Myocyte (in vitro differentiated cells): ENCODE measurements around the gene PARS2. TPM values are rescaled to one million over a fixed set of nuclear protein-coding genes. Genes with fewer than 3 reads are reported as not detected.

Source experiments
- DNase-seq: peaks from one replicate; pipeline ENCODE4 v3.0.0-alpha.2; 2012; ENCODE audit warnings: low read depth
- total RNA-seq: library from RNA; depleted of rRNA; stranded (reverse); fragments of >200 nt; gene quantifications from 2 replicates; pipeline ENCODE4 v1.2.3, GENCODE V29; 2014

PARS2 gene
- total RNA-seq, 1 donor from 2014 or later: 7.2 TPM

DNA sequence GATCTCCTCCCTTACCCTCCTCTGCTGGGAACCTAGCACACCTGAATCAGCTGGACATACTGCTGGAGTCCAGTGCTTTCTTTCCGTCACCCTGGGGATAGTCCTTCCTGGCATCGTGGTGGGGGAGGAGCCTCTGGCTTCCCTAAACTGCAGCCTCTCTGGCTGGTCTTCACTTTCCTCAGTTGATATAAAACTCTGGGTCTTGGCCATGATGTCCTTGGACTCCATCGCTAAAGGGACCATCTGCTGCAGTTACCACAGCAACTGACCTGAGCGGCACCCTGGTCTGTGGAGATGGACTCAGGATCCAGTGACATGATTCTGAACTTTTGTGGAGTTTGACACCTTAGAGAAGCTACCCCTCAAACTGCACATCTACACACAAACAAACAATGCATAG is 22.8 kb downstream of the PARS2 start:
- DNase-seq: no peak

DNA sequence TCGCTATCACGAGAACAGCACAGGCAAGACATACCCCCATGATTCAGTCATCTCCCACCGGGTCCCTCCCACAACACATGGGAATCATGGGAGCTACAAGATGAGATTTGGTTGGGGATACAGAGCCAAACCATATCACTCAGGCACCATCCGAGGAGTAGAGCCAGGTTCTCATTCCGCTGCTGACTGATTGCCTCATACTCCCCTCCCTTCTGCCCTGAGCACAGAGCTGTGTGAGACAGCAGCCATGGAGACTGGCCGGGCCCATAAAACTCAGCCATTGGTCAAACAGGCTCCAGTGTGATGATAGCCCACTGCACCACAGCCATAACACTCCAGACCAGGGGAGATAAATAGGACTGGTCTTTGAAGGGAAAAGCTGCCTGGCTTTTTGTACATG is 26.1 kb downstream of the PARS2 start:
- no peak for DNase-seq

DNA sequence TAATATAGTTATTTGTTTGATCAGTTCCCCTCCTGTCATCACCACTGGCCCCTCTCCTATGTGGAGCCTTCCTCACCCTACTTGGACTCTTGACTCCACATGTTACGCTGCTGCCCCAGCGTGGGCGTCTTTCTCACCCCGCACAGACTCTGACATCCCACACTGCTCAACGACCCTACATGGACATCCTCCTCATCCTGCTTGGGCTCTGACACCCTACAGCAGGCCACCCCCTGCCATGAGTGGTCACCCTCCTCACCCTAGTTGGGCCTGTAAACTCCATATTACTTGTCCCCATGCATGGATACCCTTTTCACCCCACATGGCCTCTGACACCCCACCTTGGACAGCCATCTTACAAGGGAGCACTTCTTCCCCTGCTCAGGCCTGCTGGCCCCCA is 27.6 kb downstream of the PARS2 start:
- no peak for DNase-seq

DNA sequence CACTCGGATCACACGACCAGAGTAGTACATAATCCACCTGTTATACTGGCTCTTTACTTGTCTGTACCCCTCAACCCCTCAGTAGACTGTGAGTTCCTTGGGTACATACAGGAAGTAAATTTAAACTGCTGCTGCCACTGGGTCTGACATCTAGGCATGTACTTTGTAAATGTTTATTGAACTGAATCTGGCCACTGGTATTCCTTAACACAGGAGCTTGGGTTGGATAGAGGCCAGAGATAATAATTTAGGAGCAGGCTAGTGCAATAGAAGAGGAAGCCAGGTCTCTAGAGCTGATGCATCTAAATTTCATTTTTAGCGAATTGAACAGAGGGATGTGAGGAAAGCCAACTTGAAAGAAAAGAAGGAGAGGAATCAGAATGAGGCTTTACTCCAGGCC is 36.3 kb downstream of the PARS2 start:
- no peak for DNase-seq

DNA sequence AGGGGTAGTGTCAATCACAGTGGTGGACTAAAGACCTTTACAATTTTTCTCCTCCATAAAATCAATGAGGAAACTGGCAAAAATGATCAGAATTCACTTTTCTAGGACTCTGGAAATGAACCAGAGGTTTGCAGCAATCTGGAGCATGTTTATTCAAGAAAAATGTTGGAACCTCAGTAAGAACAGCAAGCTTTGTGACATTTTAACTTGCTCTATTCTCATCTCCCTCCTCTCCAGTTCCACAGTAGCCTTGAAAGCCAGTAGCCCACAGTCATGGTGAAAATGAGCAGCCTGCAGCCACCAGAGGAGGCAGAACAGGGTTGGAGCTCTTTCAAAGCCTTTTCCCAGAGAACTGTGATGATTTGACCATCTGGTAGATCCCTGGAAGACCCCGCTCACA is 39.6 kb downstream of the PARS2 start:
- DNase-seq: no peak

DNA sequence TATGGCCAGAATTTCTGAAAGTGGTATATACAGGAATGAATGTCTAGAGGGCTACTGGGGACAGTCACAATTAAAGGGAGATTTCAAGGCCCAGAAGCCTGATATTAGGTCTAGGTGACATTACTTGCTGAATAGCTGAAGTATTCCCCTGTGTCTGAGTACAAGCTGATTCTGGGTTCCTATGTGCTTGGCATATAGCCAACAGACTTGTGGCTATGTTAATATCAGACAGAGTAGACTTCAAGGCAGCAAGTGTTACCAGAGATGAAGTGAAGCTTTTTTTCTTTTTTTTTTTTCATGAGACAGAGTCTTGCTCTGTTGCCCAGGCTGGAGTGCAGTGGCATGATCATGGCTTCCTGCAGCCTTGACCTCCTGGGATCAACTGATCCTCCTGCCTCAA is 40.3 kb downstream of the PARS2 start:
- no peak for DNase-seq

DNA sequence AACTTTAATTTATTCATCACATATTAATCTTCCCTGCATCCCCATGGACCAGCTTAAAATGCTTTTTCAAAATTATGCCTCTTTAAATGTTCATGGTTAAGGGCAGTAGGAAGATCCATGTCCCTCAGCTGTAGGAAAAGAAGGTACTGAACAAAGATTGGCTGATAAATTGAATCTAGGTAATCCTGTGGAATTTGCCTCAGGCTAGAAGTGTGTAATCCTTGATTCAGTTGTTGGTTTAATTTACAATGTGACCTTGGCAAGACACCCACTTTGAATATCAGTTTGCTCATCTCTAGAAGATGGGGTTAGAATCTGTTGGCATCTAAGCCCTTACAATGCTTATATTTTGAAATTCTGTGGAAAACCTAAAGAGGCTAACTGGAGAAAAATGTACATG is 42.6 kb downstream of the PARS2 start:
- no peak for DNase-seq

DNA sequence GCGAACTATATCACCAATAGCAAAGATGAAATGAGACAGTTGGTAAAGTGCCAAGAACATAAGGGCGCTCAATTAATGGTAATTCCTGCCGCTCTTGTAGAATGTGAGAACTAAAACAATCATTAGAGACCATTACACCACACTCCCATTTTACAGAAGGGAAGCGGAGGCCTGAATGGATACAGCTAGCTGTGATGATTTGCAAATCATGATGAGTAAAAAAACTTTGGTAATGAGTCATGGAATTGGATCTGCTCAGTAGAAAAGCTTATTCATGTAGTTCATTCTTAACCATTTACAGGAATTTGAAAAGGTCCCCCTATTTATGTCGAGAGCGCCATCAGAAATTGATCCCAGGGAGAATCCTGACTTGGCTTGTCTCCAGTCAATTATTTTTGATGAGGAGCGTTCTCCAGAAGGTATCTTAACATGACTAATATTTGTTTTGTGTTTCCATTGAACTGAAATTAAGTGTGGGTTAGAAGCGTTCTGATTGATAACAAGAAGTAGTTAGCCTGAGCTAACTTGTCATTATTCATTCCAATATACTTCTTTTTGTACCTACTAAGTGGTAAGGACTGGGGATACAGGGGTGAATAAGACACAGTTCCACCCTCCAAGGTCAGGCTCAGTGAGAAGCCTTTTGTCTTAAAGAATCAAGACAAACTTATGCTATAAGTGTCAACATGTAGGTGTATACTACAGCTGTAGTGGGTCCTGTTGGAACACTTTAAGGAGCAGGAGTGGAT is 47.9 kb downstream of the PARS2 start:
- no peak for DNase-seq

DNA sequence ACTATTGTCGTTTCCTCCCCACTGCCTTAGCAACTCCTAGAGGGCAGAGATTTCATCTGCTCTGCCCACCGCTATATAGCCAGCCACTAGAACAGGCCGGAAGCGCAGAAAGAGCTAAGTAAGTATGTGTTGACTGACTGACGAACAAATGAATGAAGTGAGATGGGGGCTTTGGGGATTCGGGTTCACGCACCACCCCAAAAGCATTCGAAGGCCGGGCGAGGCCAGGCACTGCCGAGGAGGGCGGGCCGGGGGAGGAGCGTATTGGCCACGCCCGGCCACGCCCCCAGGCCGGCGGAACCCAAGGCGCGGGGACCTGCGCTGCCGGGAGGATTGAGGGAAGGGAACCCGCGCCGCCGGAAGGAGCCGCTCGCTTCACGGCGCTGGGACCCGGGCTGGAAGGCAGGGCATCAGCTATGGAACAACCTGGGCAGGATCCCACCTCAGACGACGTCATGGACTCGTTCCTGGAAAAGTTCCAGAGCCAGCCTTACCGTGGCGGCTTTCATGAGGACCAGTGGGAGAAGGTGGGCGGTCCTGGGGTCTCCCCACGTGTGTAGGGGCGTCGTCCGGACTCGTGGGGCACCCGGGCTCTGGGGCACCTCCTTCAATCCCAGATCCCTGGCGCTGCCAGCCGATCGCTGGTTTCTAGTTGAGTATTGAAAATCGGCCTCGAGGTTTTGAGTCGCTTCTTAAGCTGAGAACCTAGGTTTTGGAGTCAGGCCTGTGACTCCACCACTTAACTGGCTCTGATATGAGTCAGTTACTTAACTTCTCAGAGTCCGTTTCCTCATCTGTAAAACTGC is 48.6 kb downstream of the PARS2 start, which contains the start of gene TTC4:
Gene TTC4, plus strand, starts transcription at position 369 of the 806 bp plus-strand sequence. Its CDS starts 48 bp downstream, at position 417.
- peak; percentile 86 for DNase-seq

DNA sequence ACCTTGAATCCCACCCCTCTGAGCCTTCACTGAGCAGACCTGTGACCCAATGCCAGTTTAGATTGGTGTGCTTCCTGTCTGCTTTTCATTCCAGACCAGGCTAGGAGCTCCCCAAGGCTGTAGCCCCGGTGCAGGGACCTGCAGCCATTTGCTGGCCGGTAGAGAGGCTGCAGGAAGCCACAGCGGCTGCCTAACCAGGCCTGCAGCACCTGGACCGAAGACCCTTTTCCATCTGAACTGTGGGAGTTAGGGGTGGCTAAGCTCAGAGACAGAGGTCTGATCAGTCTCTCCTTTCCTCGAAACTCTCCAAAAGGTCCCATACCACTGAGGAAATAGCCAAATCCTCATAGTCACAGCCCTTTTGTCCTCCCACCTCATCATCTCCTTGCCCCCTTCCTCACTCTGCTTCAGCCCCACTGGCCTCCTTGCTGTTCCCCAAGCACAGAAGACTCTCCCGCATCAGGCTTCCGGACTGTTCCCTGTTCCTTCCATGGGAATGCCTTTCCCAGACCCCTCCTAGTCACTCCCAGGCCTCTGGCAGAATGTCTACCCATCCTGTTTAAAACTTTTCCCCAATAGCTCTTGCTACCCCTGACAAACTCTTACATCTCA is 49.3 kb downstream of the PARS2 start:
- no peak for DNase-seq

DNA sequence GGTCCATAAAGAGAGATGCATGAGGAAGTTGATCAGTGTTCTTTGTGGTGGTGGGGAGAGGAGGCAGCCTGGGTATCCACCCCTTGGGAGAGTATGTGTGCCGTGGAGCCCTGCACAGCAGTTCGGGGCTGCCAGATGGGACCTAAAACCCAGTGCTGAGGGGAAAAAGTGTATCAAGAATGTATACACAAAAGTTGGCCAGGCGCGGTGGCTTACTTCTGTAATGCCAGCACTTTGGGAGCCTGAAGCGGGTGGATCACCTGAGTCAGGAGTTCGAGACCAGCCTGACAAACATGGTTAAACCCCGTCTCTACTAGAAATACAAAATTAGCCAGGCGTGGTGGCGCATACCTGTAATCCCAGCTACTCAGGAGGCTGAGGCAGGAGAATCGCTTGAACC is 52.8 kb downstream of the PARS2 start:
- no peak for DNase-seq

DNA sequence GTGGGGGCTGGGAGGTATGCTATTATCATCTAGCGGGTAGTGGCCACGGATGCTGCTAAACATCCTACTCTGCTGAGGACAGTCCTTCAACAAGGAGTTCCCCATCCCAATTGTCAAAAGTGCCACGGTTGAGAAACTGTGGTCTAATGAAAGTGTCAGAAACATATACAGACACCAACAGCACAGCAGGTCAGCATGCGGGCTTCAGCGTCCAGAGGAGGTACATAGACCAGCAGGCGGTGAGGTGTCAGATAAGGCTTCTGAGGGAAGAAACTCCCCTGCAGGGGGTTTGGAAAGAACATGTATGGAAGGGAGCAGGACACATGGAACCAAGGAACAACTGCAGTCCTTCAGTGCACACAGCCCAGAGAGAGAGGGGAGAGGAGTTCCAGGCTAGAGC is 53.5 kb downstream of the PARS2 start:
- DNase-seq: no peak

DNA sequence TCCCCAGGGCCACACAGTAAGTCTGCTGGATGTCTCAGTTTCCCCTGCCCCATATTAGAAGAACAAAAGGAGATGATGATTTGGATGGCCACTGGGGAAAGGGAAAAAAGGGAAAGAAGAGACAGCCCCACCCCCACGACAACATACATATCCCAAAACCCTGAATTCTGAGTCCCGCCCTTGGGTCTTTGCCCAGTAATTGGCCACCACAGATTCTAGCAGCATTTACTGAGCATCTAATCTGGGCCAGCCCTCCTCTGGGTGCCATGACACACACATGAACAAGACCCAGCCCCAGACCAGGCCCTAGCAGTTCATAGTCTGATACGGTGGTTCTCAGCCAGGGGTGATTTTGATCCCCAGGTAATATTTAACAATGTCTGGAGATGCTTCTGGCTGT is 53.9 kb downstream of the PARS2 start:
- no peak for DNase-seq

DNA sequence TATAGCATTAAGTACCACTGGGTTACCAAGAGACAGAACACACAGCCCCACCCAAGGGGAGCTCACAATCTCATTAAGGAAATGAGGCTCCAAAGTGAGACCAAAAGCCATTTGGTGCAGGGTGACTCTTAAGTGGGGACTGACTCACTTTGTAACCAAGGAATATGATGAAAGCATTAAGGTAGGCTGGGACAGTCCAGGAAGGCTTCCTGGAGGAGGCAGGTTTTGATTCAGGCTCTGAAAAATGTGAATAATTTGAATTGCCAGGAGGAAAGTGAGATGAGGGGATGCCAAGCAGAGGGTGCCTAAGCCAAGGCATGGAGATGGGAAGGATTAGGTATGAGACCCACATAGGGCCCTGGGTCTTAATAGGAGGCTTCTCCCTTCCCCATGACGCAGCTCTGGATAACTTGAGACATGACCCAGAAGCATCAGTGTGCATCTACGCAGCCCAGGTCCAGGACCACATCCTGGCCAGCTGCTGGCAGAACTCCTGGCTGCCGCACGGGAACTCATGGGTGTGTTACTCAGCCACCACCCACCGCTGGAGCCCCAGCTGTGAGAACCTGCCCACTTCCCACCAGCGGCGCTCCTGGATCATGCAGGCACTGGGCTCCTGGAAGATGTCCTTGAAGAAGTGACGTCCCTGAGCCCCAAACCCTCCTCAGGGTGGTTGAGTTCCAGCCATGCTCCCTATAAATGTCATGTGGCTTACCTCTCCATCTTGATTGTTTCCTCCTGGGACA is 54.6 kb downstream of the PARS2 start:
- no peak for DNase-seq

DNA sequence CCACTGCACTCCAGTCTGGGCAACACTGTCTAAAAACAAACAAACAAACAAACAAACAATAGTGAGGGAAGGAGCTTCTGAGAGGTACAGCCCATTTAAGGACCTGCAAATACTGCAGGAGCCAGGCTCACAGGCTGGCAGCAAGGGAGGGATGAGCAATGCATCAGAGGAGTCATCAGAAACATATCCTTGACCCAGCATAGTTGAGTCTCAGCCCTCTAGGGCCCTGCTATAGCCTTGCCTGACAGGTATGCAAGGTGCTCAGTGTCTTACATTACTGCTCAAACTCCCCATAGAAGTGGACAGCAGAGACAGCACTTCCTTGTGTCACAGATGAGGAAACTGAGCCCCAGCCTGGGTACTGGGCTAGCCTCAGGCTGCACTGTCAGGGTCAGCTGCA is 55.9 kb downstream of the PARS2 start:
- DNase-seq: no peak

Other genes starting within 250 kb of the PARS2 start
- gene ACOT11, start 216.3 kb downstream of the PARS2 start, total RNA-seq: 54.0 and 59.2 TPM in 2 replicates
- gene FAM151A, start 141.0 kb downstream of the PARS2 start, total RNA-seq: not detected in 2 replicates
- gene MROH7, start 122.7 kb downstream of the PARS2 start, total RNA-seq: 1.2 and 3.7 TPM in 2 replicates
- 23.5 and 29.7 TPM in 2 replicates for gene TTC4, start 48.7 kb downstream of the PARS2 start, total RNA-seq
- not detected in 2 replicates for gene TTC22, start 36.8 kb upstream of the PARS2 start, total RNA-seq
- gene DHCR24, start 122.7 kb upstream of the PARS2 start, total RNA-seq: 39.2 and 44.5 TPM in 2 replicates
- gene TMEM61, start 216.1 kb upstream of the PARS2 start, total RNA-seq: not detected in 2 replicates
- gene BSND, start 234.4 kb upstream of the PARS2 start, total RNA-seq: not detected in 2 replicates